H9 (cell line): ENCODE results near the gene IRF6. TPM values are rescaled to one million over a fixed set of nuclear protein-coding genes. Genes with fewer than 3 reads are reported as not detected.

Experiments
- DNase-seq: peaks from one replicate; pipeline ENCODE4 v3.0.0-alpha.2; 2017
- H2AFZ ChIP-seq: one replicate; pipeline ENCODE4 v1.6.1; 2013; ENCODE audit warnings: mild to moderate bottlenecking, low read length, control low read depth, moderate library complexity
- H2AK5ac ChIP-seq: 2 replicates; pipeline ENCODE4 v1.6.1; 2013; ENCODE audit warnings: low read length, control low read depth, mixed read lengths; ENCODE audit not compliant: insufficient read length
- H2BK120ac ChIP-seq: one replicate; pipeline ENCODE4 v1.6.1; 2013; ENCODE audit warnings: low read depth, mild to moderate bottlenecking, low read length, control low read depth, inconsistent platforms; ENCODE audit not compliant: poor library complexity, severe bottlenecking
- H2BK12ac ChIP-seq: 2 replicates; pipeline ENCODE4 v1.6.1; 2013; ENCODE audit warnings: low read length, control low read depth, mixed read lengths, low read depth; ENCODE audit not compliant: insufficient read length
- H2BK15ac ChIP-seq: 2 replicates; pipeline ENCODE4 v1.6.1; 2013; ENCODE audit warnings: low read depth, low read length, control low read depth
- H2BK20ac ChIP-seq: one replicate; pipeline ENCODE4 v1.6.1; 2013; ENCODE audit warnings: low read depth, mild to moderate bottlenecking, low read length, control low read depth, inconsistent platforms; ENCODE audit not compliant: poor library complexity, severe bottlenecking
- H2BK5ac ChIP-seq: 2 replicates; pipeline ENCODE4 v1.6.1; 2013; ENCODE audit warnings: low read length, control low read depth, mixed read lengths; ENCODE audit not compliant: insufficient read length
- H3K14ac ChIP-seq: 2 replicates; pipeline ENCODE4 v1.6.1; 2013; ENCODE audit warnings: low read length, control low read depth; ENCODE audit not compliant: insufficient read depth
- H3K18ac ChIP-seq: 2 replicates; pipeline ENCODE4 v1.6.1; 2013; ENCODE audit warnings: low read depth, mild to moderate bottlenecking, mixed read lengths, low read length, control low read depth; ENCODE audit not compliant: insufficient read length
- H3K23ac ChIP-seq: 2 replicates; pipeline ENCODE4 v1.6.1; 2013; ENCODE audit warnings: low read length, control low read depth, mixed read lengths, low read depth; ENCODE audit not compliant: insufficient read length
- H3K23me2 ChIP-seq: 2 replicates; pipeline ENCODE4 v1.6.1; 2013; ENCODE audit warnings: low read depth, mild to moderate bottlenecking, mixed read lengths, low read length, control low read depth; ENCODE audit not compliant: insufficient read length, poor library complexity, severe bottlenecking
- H3K27ac ChIP-seq: 2 replicates; pipeline ENCODE4 v1.5.1; 2013; ENCODE audit warnings: low read length, control low read depth, mixed read lengths, low read depth; ENCODE audit not compliant: insufficient read length
- H3K27me3 ChIP-seq: 2 replicates; pipeline ENCODE4 v1.6.1; 2013; ENCODE audit warnings: low read length, control low read depth, inconsistent platforms; ENCODE audit not compliant: insufficient read depth
- H3K4ac ChIP-seq: 2 replicates; pipeline ENCODE4 v1.6.1; 2013; ENCODE audit warnings: low read depth, mild to moderate bottlenecking, control low read depth, inconsistent platforms, low read length, moderate library complexity
- H3K4me1 ChIP-seq: 2 replicates; pipeline ENCODE4 v1.6.1; 2013; ENCODE audit warnings: low read length, control low read depth, inconsistent platforms; ENCODE audit not compliant: insufficient read depth
- H3K4me2 ChIP-seq: 2 replicates; pipeline ENCODE4 v1.6.1; 2013; ENCODE audit warnings: low read length, control low read depth, mixed read lengths; ENCODE audit not compliant: insufficient read length, insufficient read depth
- H3K56ac ChIP-seq: 2 replicates; pipeline ENCODE4 v1.6.1; 2013; ENCODE audit warnings: low read depth, mild to moderate bottlenecking, mixed read lengths, low read length, control low read depth; ENCODE audit not compliant: insufficient read length
- H3K79me1 ChIP-seq: 2 replicates; pipeline ENCODE4 v1.6.1; 2013; ENCODE audit warnings: low read depth, mild to moderate bottlenecking, moderate library complexity, low read length, control low read depth, inconsistent platforms; ENCODE audit not compliant: insufficient read depth, poor library complexity, severe bottlenecking
- H3K79me2 ChIP-seq: 2 replicates; pipeline ENCODE4 v1.6.1; 2013; ENCODE audit warnings: low read length, control low read depth, inconsistent platforms; ENCODE audit not compliant: insufficient read depth
- H3K9ac ChIP-seq: 2 replicates; pipeline ENCODE4 v1.6.1; 2013; ENCODE audit warnings: low read length, control low read depth, mixed read lengths; ENCODE audit not compliant: insufficient read length; ENCODE audit errors: extremely low read depth
- H3K9me3 ChIP-seq: one replicate; pipeline ENCODE4 v1.6.1; 2013; ENCODE audit warnings: low read depth, low read length, inconsistent platforms; ENCODE audit not compliant: control insufficient read depth
- H3T11ph ChIP-seq: one replicate; pipeline ENCODE4 v1.6.1; 2013; ENCODE audit warnings: mild to moderate bottlenecking, low read length, control low read depth, inconsistent platforms
- H4K20me1 ChIP-seq: one replicate; pipeline ENCODE4 v1.6.1; 2013; ENCODE audit not compliant: control insufficient read depth, insufficient read length, insufficient read depth
- H4K5ac ChIP-seq: 2 replicates; pipeline ENCODE4 v1.6.1; 2013; ENCODE audit warnings: low read depth, mild to moderate bottlenecking, mixed read lengths, low read length, control low read depth; ENCODE audit not compliant: insufficient read length
- H4K8ac ChIP-seq: replicated peaks from 2 replicates; pipeline ENCODE4 v1.6.1; 2013; ENCODE audit warnings: low read length, control low read depth, mixed read lengths, low read depth; ENCODE audit not compliant: insufficient read length
- H4K91ac ChIP-seq: 2 replicates; pipeline ENCODE4 v1.6.1; 2013; ENCODE audit warnings: low read depth, mild to moderate bottlenecking, moderate library complexity, mixed read lengths, low read length, control low read depth; ENCODE audit not compliant: insufficient read length
- H3K27ac Mint-ChIP-seq, 3 experiments: 2 replicates in 2 of 3; 3 replicates in 1 of 3; pipeline ENCODE4 v1.8.0; 2020 to 2021; ENCODE audit warnings: mixed read lengths in 3 of 3, mild to moderate bottlenecking in 1 of 3, moderate library complexity in 1 of 3
- H3K27me3 Mint-ChIP-seq: 2 replicates; pipeline ENCODE4 v1.8.0; 2021; ENCODE audit warnings: low read depth, mild to moderate bottlenecking, moderate library complexity, mixed read lengths
- H3K36me3 Mint-ChIP-seq, 3 experiments: 2 replicates in 2 of 3; 3 replicates in 1 of 3; pipeline ENCODE4 v1.8.0; 2020 to 2021; ENCODE audit warnings: low read depth in 3 of 3, mixed read lengths in 3 of 3; ENCODE audit not compliant: insufficient read depth in 1 of 3
- H3K4me1 Mint-ChIP-seq, 2 experiments: 2 replicates each; pipeline ENCODE4 v1.8.0; 2020; ENCODE audit warnings: mixed read lengths in 2 of 2
- H3K4me3 Mint-ChIP-seq, 2 experiments: 2 replicates in 1 of 2; 3 replicates in 1 of 2; pipeline ENCODE4 v1.8.0; 2020 to 2021; ENCODE audit warnings: mild to moderate bottlenecking in 2 of 2, mixed read lengths in 2 of 2, moderate library complexity in 1 of 2
- H3K9me3 Mint-ChIP-seq, 2 experiments: 2 replicates in 1 of 2; 3 replicates in 1 of 2; pipeline ENCODE4 v1.8.0; 2020; ENCODE audit warnings: mild to moderate bottlenecking in 2 of 2, mixed read lengths in 2 of 2, moderate library complexity in 1 of 2
- WGBS: extraction: QIAGEN DNeasy Blood & Tissue Kit; methylation state at CpG from one replicate; pipeline ENCODE4 v1.1.7; 2013; ENCODE audit warnings: missing lambda C conversion rate, low lambda C conversion rate, mixed read lengths; ENCODE audit not compliant: insufficient read length; ENCODE audit errors: extremely low coverage; 5-methylcytosine and 5-hydroxymethylcytosine counted together
- total RNA-seq: library from RNA; stranded (reverse); gene quantifications from 2 replicates; pipeline ENCODE4 v1.2.1, GENCODE V29; 2021
- TF ChIP-seq, protein P1 (sequence below): fragments of 200-600 bp; sonication (generic); conservative IDR thresholded peaks from 3 replicates; pipeline ENCODE4 v1.8.0; 2021; ENCODE audit warnings: antibody characterized with exemption, mild to moderate bottlenecking

IRF6 gene
- total RNA-seq, 1 experiment from 2014 or later: 7.1 TPM

DNA sequence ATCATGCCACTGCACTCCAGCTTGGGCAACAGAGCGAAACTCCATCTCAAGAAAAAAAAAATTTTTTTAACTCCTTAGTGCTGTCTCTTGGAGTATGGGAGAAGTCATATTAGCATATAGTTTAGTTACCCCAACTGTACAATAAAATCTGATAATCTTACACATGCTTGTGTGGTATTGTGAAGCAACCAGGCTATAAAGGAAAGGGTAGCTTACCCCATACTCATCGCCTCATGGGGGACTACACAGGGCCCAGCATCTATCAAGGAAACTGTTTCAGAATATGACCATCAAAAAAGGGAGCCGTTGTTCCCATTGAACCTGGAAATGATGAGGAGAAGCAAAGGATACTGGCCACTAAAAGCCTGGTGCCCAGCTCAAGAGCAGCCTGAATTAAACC, 53.1 kb downstream of the IRF6 start:
- Histone ChIP-seq H4K5ac (no peak overlapping the region), H3K23ac (no peak overlapping the region), H2BK12ac (no peak overlapping the region), H3T11ph (no peak overlapping the region), H4K91ac (no peak overlapping the region), H3K4me2 (no peak overlapping the region), H3K23me2 (no peaks in the 10 kb centered on the region), H2BK15ac (no peak overlapping the region), H3K18ac (no peak overlapping the region), H4K20me1 (no peaks in the 10 kb centered on the region), H3K27me3 (peaks cover 2% of the 10 kb centered on the region; the same call in 1 of the 2 replicates), H3K9me3 (no peaks in the 10 kb centered on the region), H3K4ac (no peak overlapping the region), H3K27ac (no peak overlapping the region), H3K79me2 (no peaks in the 10 kb centered on the region), H3K14ac (no peak overlapping the region), H3K56ac (no peak overlapping the region), H2AK5ac (no peak overlapping the region), H3K9ac (no peak overlapping the region), H2BK20ac (no peak overlapping the region), H2BK5ac (no peak overlapping the region), H3K4me1 (no peaks in the 10 kb centered on the region), H3K79me1 (no peaks in the 10 kb centered on the region), H2AFZ (no peak overlapping the region), H4K8ac (no peak overlapping the region), H2BK120ac (no peak overlapping the region)
- H3K27ac Mint-ChIP-seq: no peak overlapping the region; a peak in 1 of 7 replicates
- H3K4me1 Mint-ChIP-seq: peaks cover 10% of the 10 kb centered on the region in 2 experiments
- no peaks in the 10 kb centered on the region for H3K36me3 Mint-ChIP-seq
- no CpG with 5 or more reads among the region's 3 CpGs for WGBS
- H3K9me3 Mint-ChIP-seq: no peaks in the 10 kb centered on the region
- TF ChIP-seq, protein P1, sequence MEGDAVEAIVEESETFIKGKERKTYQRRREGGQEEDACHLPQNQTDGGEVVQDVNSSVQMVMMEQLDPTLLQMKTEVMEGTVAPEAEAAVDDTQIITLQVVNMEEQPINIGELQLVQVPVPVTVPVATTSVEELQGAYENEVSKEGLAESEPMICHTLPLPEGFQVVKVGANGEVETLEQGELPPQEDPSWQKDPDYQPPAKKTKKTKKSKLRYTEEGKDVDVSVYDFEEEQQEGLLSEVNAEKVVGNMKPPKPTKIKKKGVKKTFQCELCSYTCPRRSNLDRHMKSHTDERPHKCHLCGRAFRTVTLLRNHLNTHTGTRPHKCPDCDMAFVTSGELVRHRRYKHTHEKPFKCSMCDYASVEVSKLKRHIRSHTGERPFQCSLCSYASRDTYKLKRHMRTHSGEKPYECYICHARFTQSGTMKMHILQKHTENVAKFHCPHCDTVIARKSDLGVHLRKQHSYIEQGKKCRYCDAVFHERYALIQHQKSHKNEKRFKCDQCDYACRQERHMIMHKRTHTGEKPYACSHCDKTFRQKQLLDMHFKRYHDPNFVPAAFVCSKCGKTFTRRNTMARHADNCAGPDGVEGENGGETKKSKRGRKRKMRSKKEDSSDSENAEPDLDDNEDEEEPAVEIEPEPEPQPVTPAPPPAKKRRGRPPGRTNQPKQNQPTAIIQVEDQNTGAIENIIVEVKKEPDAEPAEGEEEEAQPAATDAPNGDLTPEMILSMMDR: no peak
- no peak overlapping the region for H3K4me3 Mint-ChIP-seq
- peaks cover 32% of the 10 kb centered on the region for H3K27me3 Mint-ChIP-seq
- no peak for DNase-seq
